Measurements from ENCODE around the gene ARID3B. TPM values are rescaled to one million over a fixed set of nuclear protein-coding genes. Genes with fewer than 3 reads are reported as not detected.

ARID3B gene
- total and polyA plus RNA-seq, 2 of the 4 experiments (the other 2 are of a cell fraction): 2.5 to 5.0 TPM

- TF ChIP-seq USF2 (IDR thresholded peaks at IDR 0.05; ENCODE audit: low read depth, low read length) (no peak), RAD21 (IDR thresholded peaks at IDR 0.05; ENCODE audit: low read length) (no peak), SMC3 (IDR thresholded peaks at IDR 0.05; ENCODE audit: low read depth, low read length) (no peak), MXI1 (IDR thresholded peaks at IDR 0.05; ENCODE audit: borderline replicate concordance, low read depth, low read length) (no peak), RFX5 (IDR thresholded peaks at IDR 0.05; ENCODE audit: low read depth, low read length) (no peak), CHD1 (IDR thresholded peaks at IDR 0.05; ENCODE audit: low read depth, low read length) (no peak), NFE2L2 (IDR thresholded peaks at IDR 0.05; ENCODE audit: low read depth, low read length) (no peak), CTCF (conservative IDR thresholded peaks at IDR 0.05; ENCODE audit: low read depth, low read length) (no peak), MAZ (IDR thresholded peaks at IDR 0.05; ENCODE audit: borderline replicate concordance, low read depth, low read length) (no peak), BHLHE40 (IDR thresholded peaks at IDR 0.05; ENCODE audit: low read depth, low read length) (no peak), CEBPB (IDR thresholded peaks at IDR 0.05; ENCODE audit: low read depth, low read length) (no peak), POLR2A (IDR thresholded peaks at IDR 0.05; ENCODE audit: low read depth, low read length) (no peak), ELK1 (IDR thresholded peaks at IDR 0.05; ENCODE audit: borderline replicate concordance, low read depth, low read length) (no peak), FOS (IDR thresholded peaks at IDR 0.05; ENCODE audit: low read depth, low read length) (no peak), MAFK (IDR thresholded peaks at IDR 0.05; ENCODE audit: low read depth, low read length) (no peak)
- Histone ChIP-seq H2AK5ac (ENCODE audit: low read depth, low read length) (no peak overlapping the region), H4K5ac (ENCODE audit: low read depth, low read length) (no peak overlapping the region), H3K18ac (ENCODE audit: low read depth, low read length) (no peak overlapping the region), H2BK15ac (ENCODE audit: low read depth, low read length) (no peak overlapping the region), H3K36me3 (ENCODE audit: control insufficient read depth, insufficient read depth, low read length) (peaks cover 49% of the 10 kb centered on the region), H3K27ac (ENCODE audit: insufficient read depth, low read length) (no peak overlapping the region), H2AFZ (replicated peaks; ENCODE audit: low read length, poor library complexity) (no peak overlapping the region), H2BK120ac (ENCODE audit: low read depth, low read length) (no peak overlapping the region), H3K56ac (ENCODE audit: extremely low read depth, insufficient read depth, low read length) (no peak overlapping the region), H4K91ac (ENCODE audit: insufficient read depth, low read depth, low read length) (no peak overlapping the region), H3K9me3 (ENCODE audit: control insufficient read depth, insufficient read depth, low read length) (no peaks in the 10 kb centered on the region), H3K4me1 (ENCODE audit: control insufficient read depth, insufficient read depth, low read length) (peaks cover 6% of the 10 kb centered on the region), H4K20me1 (ENCODE audit: insufficient read depth, low read length) (peaks cover 80% of the 10 kb centered on the region), H3K9ac (ENCODE audit: low read depth, low read length) (no peak overlapping the region), H3K27me3 (ENCODE audit: control insufficient read depth, insufficient read depth, low read length) (no peaks in the 10 kb centered on the region), H4K8ac (ENCODE audit: low read depth in 2 of 2, low read length in 2 of 2) (no peak overlapping the region), H3K4me2 (ENCODE audit: low read depth, low read length) (no peak overlapping the region), H3K79me1 (ENCODE audit: low read depth in 1 of 2, low read length in 2 of 2) (peaks cover 25 to 82% of the 10 kb centered on the region in 2 experiments), H3K23ac (ENCODE audit: low read depth, low read length) (no peak overlapping the region), H3K14ac (replicated peaks; ENCODE audit: low read depth, low read length) (no peak overlapping the region), H3K4me3 (ENCODE audit: insufficient read depth, low read depth, low read length) (no peak overlapping the region), H2BK5ac (ENCODE audit: low read depth, low read length, poor library complexity, severe bottlenecking) (no peak overlapping the region), H2AK9ac (replicated peaks; ENCODE audit: low read depth, low read length, poor library complexity) (no peak overlapping the region), H3K9me1 (ENCODE audit: insufficient read depth, low read length) (0 out of 2 replicates have a peak, but pooled peaks cover 2% of the 10 kb centered on the region), H2BK20ac (ENCODE audit: low read depth, low read length) (no peak overlapping the region), H3K4ac (ENCODE audit: low read depth, low read length) (no peak overlapping the region)
- DNase-seq: no peak
- intact Hi-C loops (cut with micrococcal nuclease) (no loop called here), dilution Hi-C loops (cut with HindIII; ENCODE audit: low sequenced_read_pairs, unreplicated experiment) (no loop called here), in situ Hi-C loops (cut with MboI; ENCODE audit: low sequenced_read_pairs) (no loop called here)
- CTCF ChIA-PET: interaction anchor here (0.6 to 1.6 kb wide), 2 partner anchors 149 to 152 kb away, joined by 3 to 7 read pairs; no protein-coding TSS in a partner anchor
- POLR2A ChIA-PET (ENCODE audit: unreplicated experiment): interaction anchor here (0.5 kb wide), 1 partner anchor 158 kb away, joined by 4 read pairs; the partner anchor contains the start of gene UBL7
- BruUV-seq (replicated peaks): no TSS peak
- ATAC-seq (ENCODE audit: low read depth): no peak
- WGBS, 2 experiments (ENCODE audit: extremely low coverage in 2 of 2, insufficient read length in 1 of 2): 93% methylated on average over 3 of the region's 15 CpGs; no CpG with 5 or more reads in 1 of the 2 experiments
Measured at GRCh38 chr15:74618841-74619596, 78.0 kb downstream of the ARID3B start.

Data from IMR-90 (cell line).